Right lobe of liver (tissue), 6 donors: ENCODE results near the gene IL17RB. TPM values are rescaled to one million over a fixed set of nuclear protein-coding genes. Genes with fewer than 3 reads are reported as not detected.

Experiments used
- ATAC-seq, 4 donors: fragments of 200-7000 bp; cut with Tn5 transposase; one replicate each; pipeline ENCODE4 v1.9.1; 2020; ENCODE audit warnings: mild to moderate bottlenecking in 4 of 4, moderate library complexity in 4 of 4
- DNase-seq, 3 donors: peaks; one replicate each; pipeline ENCODE4 v3.0.0-alpha.2; 2020
- H3K27ac ChIP-seq, 3 donors: fragments of 200-600 bp; one replicate each; pipeline ENCODE4 v1.8.0; 2022
- H3K27me3 ChIP-seq, 2 donors: fragments of 200-600 bp; one replicate each; pipeline ENCODE4 v1.8.0; 2022
- H3K36me3 ChIP-seq, 4 donors: fragments of 200-600 bp; sonication (generic) in 1 of 4; one replicate each; pipeline versions ENCODE4 v1.5.1 to v1.8.0; 2017 to 2022; ENCODE audit warnings: control low read depth in 1 of 4
- H3K4me1 ChIP-seq, 4 donors: fragments of 200-600 bp; sonication (generic) in 1 of 4; one replicate each; pipeline versions ENCODE4 v1.5.1 to v1.8.0; 2017 to 2022; ENCODE audit warnings: control low read depth in 1 of 4
- H3K4me3 ChIP-seq, 3 donors: fragments of 200-600 bp; one replicate each; pipeline ENCODE4 v1.8.0; 2022
- H3K9me3 ChIP-seq, 4 donors: fragments of 200-600 bp; sonication (generic) in 1 of 4; one replicate each; pipeline versions ENCODE4 v1.5.1 to v1.8.0; 2017 to 2022; ENCODE audit warnings: control low read depth in 1 of 4
- POLR2A ChIP-seq: fragments of 450-650 bp; IDR thresholded peaks from one replicate; pipeline ENCODE4 v1.6.1; 2017; ENCODE audit warnings: antibody characterized with exemption, mild to moderate bottlenecking
- WGBS: methylation state at CpG from one replicate; pipeline ENCODE4 v1.1.6; 2018; ENCODE audit warnings: low coverage, low lambda C conversion rate; ENCODE audit not compliant: insufficient coverage; ENCODE audit errors: missing lambda C conversion rate; 5-methylcytosine and 5-hydroxymethylcytosine counted together
- intact Hi-C, 2 donors: fragments of 100-400 bp; cut with DNase I; formaldehyde crosslinking; loops; one replicate each; pipeline versions ENCODE4 v1.11.2 to v1.14.1; 2022
- total RNA-seq, 6 experiments: library from RNA; depleted of rRNA in 2 of 6; stranded (reverse); fragments of >200 nt in 2 of 6; fragmentation: NEBNext Ultra II Directional in 3 of 6; extraction: Animal tissue kit (Norgen Biotek cat#: 25700) in 3 of 6; gene quantifications; one replicate each; pipeline versions ENCODE4 v1.1.0 to v1.2.4, GENCODE V29; 2016 to 2023
- TF ChIP-seq, protein P1 (sequence below), 4 donors: fragments of 200-600 bp in 3 of 4; fragments of 450-650 bp in 1 of 4; IDR thresholded peaks; one replicate each; pipeline versions ENCODE4 v1.5.1 to v1.8.0; 2016 to 2022; ENCODE audit warnings: antibody characterized with exemption in 4 of 4, mild to moderate bottlenecking in 2 of 4
- donor health status: DM: no; HTN: yes; CAD: no.
- donor health status: DM: no; HTN: no; CAD: no.
- donor health status: DM: no; HTN: no; CAD: no.
- donor health status: DM: no; HTN: yes; CAD: no.
- donor health status: DM: no; HTN: yes; CAD: no.

IL17RB gene
- total RNA-seq, 6 experiments from 2014 or later, result 19.8 to 30.2 (median 27.3) TPM

DNA sequence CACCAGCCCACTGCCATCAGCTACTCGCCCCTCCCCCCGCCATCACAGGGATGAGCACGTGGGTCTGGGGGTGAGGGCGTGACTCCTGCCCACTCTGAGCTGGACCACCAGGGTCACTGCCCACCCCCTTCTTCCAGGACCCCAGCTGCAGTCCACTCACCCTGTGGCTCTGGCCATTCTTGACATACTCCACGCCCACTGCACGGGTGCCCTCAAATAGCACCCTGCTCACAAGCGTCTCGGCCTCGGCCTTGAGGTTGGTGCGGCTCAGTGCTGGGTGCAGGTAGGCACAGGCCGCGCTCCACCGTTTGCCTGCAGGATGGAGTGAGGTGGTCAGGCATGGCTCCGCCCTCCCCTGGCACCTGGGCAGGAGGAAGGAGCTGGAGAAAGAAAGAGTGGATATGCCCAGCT lies 24.0 kb upstream of the IL17RB start:
- TF ChIP-seq, protein P1, sequence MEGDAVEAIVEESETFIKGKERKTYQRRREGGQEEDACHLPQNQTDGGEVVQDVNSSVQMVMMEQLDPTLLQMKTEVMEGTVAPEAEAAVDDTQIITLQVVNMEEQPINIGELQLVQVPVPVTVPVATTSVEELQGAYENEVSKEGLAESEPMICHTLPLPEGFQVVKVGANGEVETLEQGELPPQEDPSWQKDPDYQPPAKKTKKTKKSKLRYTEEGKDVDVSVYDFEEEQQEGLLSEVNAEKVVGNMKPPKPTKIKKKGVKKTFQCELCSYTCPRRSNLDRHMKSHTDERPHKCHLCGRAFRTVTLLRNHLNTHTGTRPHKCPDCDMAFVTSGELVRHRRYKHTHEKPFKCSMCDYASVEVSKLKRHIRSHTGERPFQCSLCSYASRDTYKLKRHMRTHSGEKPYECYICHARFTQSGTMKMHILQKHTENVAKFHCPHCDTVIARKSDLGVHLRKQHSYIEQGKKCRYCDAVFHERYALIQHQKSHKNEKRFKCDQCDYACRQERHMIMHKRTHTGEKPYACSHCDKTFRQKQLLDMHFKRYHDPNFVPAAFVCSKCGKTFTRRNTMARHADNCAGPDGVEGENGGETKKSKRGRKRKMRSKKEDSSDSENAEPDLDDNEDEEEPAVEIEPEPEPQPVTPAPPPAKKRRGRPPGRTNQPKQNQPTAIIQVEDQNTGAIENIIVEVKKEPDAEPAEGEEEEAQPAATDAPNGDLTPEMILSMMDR (IDR thresholded peaks at IDR 0.05), result no peak
- TF ChIP-seq POLR2A, result no peak
- no peak for ATAC-seq
- peaks cover 0 to 65% (median 35%) of the 10 kb centered on the region in 4 donors for H3K36me3 ChIP-seq
- H3K27me3 ChIP-seq, result no peaks in the 10 kb centered on the region
- 93% methylated on average over 6 of the region's 14 CpGs for WGBS
- peaks cover 0 to 8% (median 0%) of the 10 kb centered on the region in 4 donors for H3K4me1 ChIP-seq
- H3K27ac ChIP-seq, result no peak overlapping the region
- intact Hi-C loops, result no loop called here
- H3K9me3 ChIP-seq, result no peaks in the 10 kb centered on the region
- peak in 1 of 3 donors; percentile 35 for DNase-seq
- H3K4me3 ChIP-seq, result no peak overlapping the region

DNA sequence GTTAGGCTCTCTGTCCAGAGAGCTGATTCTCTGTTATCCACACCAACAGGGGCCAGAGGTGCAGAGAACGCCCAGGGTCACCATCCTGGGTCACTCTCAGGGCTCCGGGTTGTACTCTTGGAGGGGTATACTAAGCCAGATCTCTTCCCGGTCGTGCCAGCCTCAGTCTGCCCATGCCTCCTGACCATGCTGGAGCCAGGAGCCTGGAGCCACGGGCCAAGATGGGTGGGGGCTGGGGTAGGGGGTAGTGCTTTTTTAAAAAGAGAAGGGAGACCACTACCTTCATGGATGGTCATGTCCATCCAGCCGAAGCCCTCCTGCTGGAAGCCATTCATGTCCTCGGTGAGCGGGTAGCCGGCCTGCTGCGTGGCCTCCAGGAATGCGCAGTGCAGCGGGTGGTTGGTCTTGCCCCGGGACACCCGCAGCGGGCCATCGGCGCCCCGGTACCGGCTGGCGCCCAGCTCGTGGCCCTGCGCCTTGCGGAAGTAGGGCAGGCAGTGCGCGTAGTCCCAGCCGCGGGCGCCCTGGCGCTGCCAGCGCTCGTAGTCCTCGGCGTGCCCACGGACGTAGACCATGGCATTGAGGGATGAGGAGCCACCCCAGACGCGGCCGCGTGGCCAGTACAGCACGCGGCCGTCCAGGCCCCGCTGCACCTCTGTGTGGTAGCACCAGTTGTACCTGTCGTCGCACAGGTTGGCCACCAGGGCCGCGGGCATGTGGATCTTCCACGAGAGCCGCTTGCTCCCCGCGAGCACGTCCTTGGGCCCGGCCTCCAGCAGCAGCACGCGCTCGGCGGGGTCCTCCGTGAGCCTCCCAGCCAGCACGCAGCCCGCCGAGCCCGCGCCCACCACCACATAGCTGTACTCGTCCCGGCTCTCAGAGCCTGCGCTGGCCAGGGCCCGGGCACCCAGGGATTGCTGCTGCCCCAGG lies 23.1 kb upstream of the IL17RB start:
- peaks cover 0 to 57% (median 31%) of the 10 kb centered on the region in 4 donors for H3K36me3 ChIP-seq
- ATAC-seq, result no peak
- no peak overlapping the region for H3K4me3 ChIP-seq
- no peaks in the 10 kb centered on the region for H3K9me3 ChIP-seq
- no peak overlapping the region for H3K27ac ChIP-seq
- intact Hi-C loops, result no loop called here
- 92% methylated on average over 22 of the region's 67 CpGs for WGBS
- no peaks in the 10 kb centered on the region for H3K27me3 ChIP-seq
- no peak for TF ChIP-seq POLR2A
- TF ChIP-seq, protein P1 (IDR thresholded peaks at IDR 0.05), result no peak
- peak in 2 of 3 donors; percentile 36 to 44 for DNase-seq
- peaks cover 0 to 8% (median 0%) of the 10 kb centered on the region in 4 donors for H3K4me1 ChIP-seq

DNA sequence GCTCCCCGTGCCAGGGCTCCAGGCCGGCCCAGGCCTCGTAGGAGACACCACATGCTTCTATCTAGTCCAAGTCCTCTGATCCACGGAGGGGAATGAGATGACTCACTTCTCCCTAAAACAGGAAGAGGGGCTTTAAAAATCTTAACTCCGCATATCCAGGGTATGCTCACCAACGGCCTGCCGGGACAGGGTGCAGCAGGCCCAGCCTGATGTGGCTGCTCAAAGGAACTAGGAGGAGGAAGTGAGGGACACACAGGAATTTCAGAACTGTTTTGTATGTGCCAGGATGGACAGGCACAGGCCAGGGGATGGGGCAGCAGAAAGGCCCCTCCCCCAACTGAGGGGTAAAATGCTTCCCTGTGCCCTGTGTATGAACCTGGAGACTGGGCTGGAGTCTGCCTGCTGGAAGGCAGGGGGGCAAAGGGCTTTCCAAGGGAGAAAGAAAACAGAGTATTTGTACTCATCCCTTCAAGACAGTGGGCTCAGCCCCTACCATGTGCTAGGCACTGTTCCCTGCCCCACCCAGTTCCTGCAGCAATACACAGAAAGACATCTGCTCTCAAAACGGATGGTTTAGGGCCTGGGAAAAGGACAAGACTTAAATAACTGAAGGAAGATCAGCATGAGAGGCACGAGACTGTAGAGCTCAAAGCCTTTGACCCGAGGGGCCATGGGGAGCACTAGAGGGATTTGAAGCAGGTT lies 22.3 kb upstream of the IL17RB start:
- no peaks in the 10 kb centered on the region for H3K27me3 ChIP-seq
- no peak for ATAC-seq
- peaks cover 0 to 8% (median 0%) of the 10 kb centered on the region in 4 donors for H3K4me1 ChIP-seq
- TF ChIP-seq, protein P1 (IDR thresholded peaks at IDR 0.05), result no peak
- TF ChIP-seq POLR2A, result no peak
- no peak overlapping the region for H3K4me3 ChIP-seq
- H3K27ac ChIP-seq, result no peak overlapping the region
- peaks cover 0 to 49% (median 27%) of the 10 kb centered on the region in 4 donors for H3K36me3 ChIP-seq
- no peaks in the 10 kb centered on the region for H3K9me3 ChIP-seq
- peak in 1 of 3 donors; percentile 9 for DNase-seq
- intact Hi-C loops, result no loop called here
- 69% methylated on average over 5 of the region's 10 CpGs for WGBS

DNA sequence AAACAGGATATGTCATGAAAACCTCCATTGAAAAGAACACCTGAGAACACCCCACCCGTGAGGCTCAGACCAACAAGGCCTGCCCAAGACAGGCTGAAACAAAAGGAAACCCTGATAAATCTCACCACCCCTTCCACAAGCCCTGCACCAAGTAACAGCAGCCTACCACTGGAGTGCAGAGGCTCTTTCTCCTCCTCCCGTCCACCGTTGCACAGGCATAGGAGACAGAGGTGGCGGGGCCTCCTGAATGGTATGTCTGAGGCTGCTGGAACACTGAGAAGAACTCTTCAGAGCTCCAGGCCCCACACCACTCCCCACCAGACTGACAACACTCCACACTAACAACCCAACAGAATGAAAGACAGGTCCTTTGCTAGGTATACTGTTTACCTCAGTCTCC lies 21.6 kb upstream of the IL17RB start:
- Histone ChIP-seq H3K4me1 (peaks cover 0 to 8% (median 0%) of the 10 kb centered on the region in 4 donors), H3K27me3 (no peaks in the 10 kb centered on the region), H3K4me3 (no peak overlapping the region), H3K9me3 (no peaks in the 10 kb centered on the region), H3K27ac (no peak overlapping the region), H3K36me3 (peaks cover 0 to 42% (median 23%) of the 10 kb centered on the region in 4 donors)
- WGBS, result 100% methylated on average over 4 of the region's 4 CpGs
- TF ChIP-seq, protein P1 (IDR thresholded peaks at IDR 0.05), result no peak
- no peak for TF ChIP-seq POLR2A
- intact Hi-C loops, result no loop called here
- DNase-seq (peak in 1 of 3 donors; percentile 23), ATAC-seq (no peak)
